ENCODE measurements around the gene BGN. TPM values are rescaled to one million over a fixed set of nuclear protein-coding genes. Genes with fewer than 3 reads are reported as not detected.

Gene BGN
- total RNA-seq, 1 experiment from 2014 or later, result not detected

DNA sequence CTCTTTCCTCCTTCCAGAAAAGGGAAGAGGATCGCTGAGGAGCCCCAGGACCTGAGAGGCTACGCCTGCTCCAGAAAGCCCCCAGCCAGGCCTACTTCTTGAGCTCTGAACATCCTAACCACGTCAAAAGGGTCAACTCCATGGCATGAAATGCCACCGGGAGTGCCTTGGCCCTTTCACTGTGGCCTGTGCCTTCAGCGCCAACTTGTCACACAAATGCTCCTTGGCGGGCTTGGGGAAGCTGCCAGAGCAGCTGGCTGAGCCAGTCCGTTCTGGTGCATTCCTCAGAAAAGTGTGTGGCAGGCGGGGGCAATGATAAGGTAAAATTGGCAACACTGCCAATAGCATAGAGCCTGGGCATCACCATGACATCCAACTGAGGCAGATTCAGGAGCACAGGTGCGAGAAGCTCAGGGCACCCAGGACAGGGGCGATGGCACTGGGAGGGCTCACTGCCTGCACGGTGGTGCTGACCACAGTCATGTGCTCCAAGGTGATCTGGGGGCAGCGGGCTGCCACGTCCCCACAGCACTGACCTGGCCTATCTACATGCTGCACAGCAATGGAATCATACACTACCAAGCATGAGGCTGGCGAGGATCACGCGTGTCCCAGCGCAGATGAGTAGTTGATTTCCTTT lies 36.8 kb upstream of the BGN start:
- H3K9me2 ChIP-seq (replicated peaks; ENCODE audit: insufficient read depth, low read length), result no peaks in the 10 kb centered on the region

GRCh38 chrX:153458476-153458875 lies 36.3 kb upstream of the BGN start:
- Histone ChIP-seq H3K27ac (ENCODE audit: low read length) (no peak overlapping the region), H3K9me3 (ENCODE audit: low read length) (no peaks in the 10 kb centered on the region), H2AFZ (ENCODE audit: low read length) (no peak overlapping the region), H3K79me2 (ENCODE audit: low read length) (no peaks in the 10 kb centered on the region), H3K36me3 (ENCODE audit: insufficient read depth, low read length) (no peaks in the 10 kb centered on the region), H3K4me1 (ENCODE audit: low read length) (no peaks in the 10 kb centered on the region), H3K27me3 (ENCODE audit: low read length) (no peaks in the 10 kb centered on the region), H3K9me2 (replicated peaks; ENCODE audit: insufficient read depth, low read length) (no peaks in the 10 kb centered on the region), H3K9ac (ENCODE audit: low read length) (no peak overlapping the region), H3K4me3 (ENCODE audit: low read length) (no peak overlapping the region), H3K4me2 (ENCODE audit: low read depth, low read length, poor library complexity, severe bottlenecking) (no peak overlapping the region), H4K20me1 (ENCODE audit: insufficient read depth, low read depth, low read length) (0 out of 2 replicates have a peak, but pooled peaks cover 3% of the 10 kb centered on the region)
- no peak for DNase-seq

More for the DNA sequence above, 36.8 kb upstream of the BGN start:
- H3K4me1 ChIP-seq (ENCODE audit: low read length), result no peaks in the 10 kb centered on the region
- no peaks in the 10 kb centered on the region for H3K9me3 ChIP-seq (ENCODE audit: low read length)
- H3K9ac ChIP-seq (ENCODE audit: low read length), result no peak overlapping the region
- H3K36me3 ChIP-seq (ENCODE audit: insufficient read depth, low read length), result no peaks in the 10 kb centered on the region
- H2AFZ ChIP-seq (ENCODE audit: low read length), result no peak overlapping the region
- H3K27ac ChIP-seq (ENCODE audit: low read length), result no peak overlapping the region
- H4K20me1 ChIP-seq (ENCODE audit: insufficient read depth, low read depth, low read length), result 0 out of 2 replicates have a peak, but pooled peaks cover 3% of the 10 kb centered on the region
- DNase-seq, result no peak
- no peaks in the 10 kb centered on the region for H3K79me2 ChIP-seq (ENCODE audit: low read length)
- H3K4me3 ChIP-seq (ENCODE audit: low read length), result no peak overlapping the region
- no peaks in the 10 kb centered on the region for H3K27me3 ChIP-seq (ENCODE audit: low read length)
- H3K4me2 ChIP-seq (ENCODE audit: low read depth, low read length, poor library complexity, severe bottlenecking), result no peak overlapping the region

DNA sequence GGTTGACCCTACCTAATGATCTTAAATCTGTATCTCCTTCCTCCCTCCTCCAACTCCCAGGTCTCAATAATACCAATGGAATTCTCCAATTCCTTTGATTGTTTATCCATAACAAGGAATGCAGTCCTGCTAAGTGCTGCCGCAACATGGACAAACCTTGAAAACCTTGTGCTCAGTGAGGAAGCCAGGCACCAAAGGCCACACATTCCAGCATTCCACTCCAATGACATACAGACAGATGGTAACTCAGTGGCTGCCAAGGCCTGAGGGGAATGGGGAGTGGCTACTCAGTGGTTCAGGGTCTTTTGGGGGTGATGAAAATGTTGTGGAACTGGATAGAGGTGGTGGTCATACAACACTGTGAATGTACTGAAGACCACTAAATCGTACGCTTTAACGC lies 34.8 kb upstream of the BGN start:
- no peak overlapping the region for H3K4me3 ChIP-seq (ENCODE audit: low read length)
- no peaks in the 10 kb centered on the region for H3K79me2 ChIP-seq (ENCODE audit: low read length)
- H3K27me3 ChIP-seq (ENCODE audit: low read length), result no peaks in the 10 kb centered on the region
- H4K20me1 ChIP-seq (ENCODE audit: insufficient read depth, low read depth, low read length), result 0 out of 2 replicates have a peak, but pooled peaks cover 10% of the 10 kb centered on the region
- H3K36me3 ChIP-seq (ENCODE audit: insufficient read depth, low read length), result no peaks in the 10 kb centered on the region
- no peaks in the 10 kb centered on the region for H3K4me1 ChIP-seq (ENCODE audit: low read length)
- H3K9me3 ChIP-seq (ENCODE audit: low read length), result no peaks in the 10 kb centered on the region
- no peak overlapping the region for H3K9ac ChIP-seq (ENCODE audit: low read length)
- H3K4me2 ChIP-seq (ENCODE audit: low read depth, low read length, poor library complexity, severe bottlenecking), result no peak overlapping the region
- H2AFZ ChIP-seq (ENCODE audit: low read length), result no peak overlapping the region
- H3K9me2 ChIP-seq (replicated peaks; ENCODE audit: insufficient read depth, low read length), result no peaks in the 10 kb centered on the region
- H3K27ac ChIP-seq (ENCODE audit: low read length), result no peak overlapping the region
- no peak for DNase-seq

DNA sequence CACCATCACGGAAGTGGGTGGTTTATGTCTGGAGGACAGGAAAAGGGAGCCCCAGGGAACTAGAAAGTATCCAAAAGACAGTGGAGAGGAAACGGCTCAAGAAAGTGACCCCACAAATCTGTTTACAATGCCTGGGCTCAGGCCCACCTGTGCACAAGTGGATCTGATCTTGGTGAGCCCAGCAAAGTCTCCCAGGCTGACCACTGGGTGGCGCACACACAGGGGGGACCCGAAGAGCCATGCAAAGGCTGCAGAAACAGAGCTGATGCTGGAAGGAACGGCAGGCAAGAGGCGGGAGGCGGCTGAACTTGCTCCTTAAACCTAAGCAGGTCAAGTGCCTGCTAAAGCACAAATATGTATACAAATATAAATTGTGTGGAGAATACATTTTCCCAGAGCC lies 34.0 kb upstream of the BGN start:
- Histone ChIP-seq H3K4me2 (ENCODE audit: low read depth, low read length, poor library complexity, severe bottlenecking) (no peak overlapping the region), H4K20me1 (ENCODE audit: insufficient read depth, low read depth, low read length) (0 out of 2 replicates have a peak, but pooled peaks cover 10% of the 10 kb centered on the region), H3K79me2 (ENCODE audit: low read length) (no peaks in the 10 kb centered on the region), H3K9me2 (replicated peaks; ENCODE audit: insufficient read depth, low read length) (no peaks in the 10 kb centered on the region), H3K9me3 (ENCODE audit: low read length) (no peaks in the 10 kb centered on the region), H3K4me1 (ENCODE audit: low read length) (no peaks in the 10 kb centered on the region), H3K36me3 (ENCODE audit: insufficient read depth, low read length) (no peaks in the 10 kb centered on the region), H3K27me3 (ENCODE audit: low read length) (no peaks in the 10 kb centered on the region), H3K9ac (ENCODE audit: low read length) (no peak overlapping the region), H2AFZ (ENCODE audit: low read length) (no peak overlapping the region), H3K27ac (ENCODE audit: low read length) (no peak overlapping the region), H3K4me3 (ENCODE audit: low read length) (no peak overlapping the region)
- peak; percentile 86 for DNase-seq

DNA sequence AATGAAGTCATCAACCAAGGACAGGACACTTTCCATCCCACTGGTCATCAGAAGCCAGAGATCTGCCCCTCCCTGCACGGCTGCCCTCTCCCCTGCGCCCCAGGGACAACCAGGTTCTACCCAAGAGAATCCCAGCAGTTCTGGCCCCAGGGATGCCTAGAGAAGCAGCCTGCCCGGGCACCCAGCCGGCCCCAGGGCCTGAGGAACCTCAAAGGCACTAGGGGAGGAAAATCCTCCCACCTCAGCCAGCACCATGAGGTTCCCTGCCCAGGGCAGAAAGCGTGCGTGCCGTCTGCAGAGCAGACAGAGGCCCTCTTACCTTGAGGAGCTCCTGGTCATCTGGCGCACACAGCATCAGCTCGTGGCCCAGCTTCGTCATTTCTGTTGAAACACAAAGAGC lies 32.5 kb upstream of the BGN start:
- H3K9me2 ChIP-seq (replicated peaks; ENCODE audit: insufficient read depth, low read length), result no peaks in the 10 kb centered on the region
- no peak overlapping the region for H3K4me3 ChIP-seq (ENCODE audit: low read length)
- H4K20me1 ChIP-seq (ENCODE audit: insufficient read depth, low read depth, low read length), result 0 out of 2 replicates have a peak, but pooled peaks cover 10% of the 10 kb centered on the region
- H3K4me2 ChIP-seq (ENCODE audit: low read depth, low read length, poor library complexity, severe bottlenecking), result no peak overlapping the region
- H3K27me3 ChIP-seq (ENCODE audit: low read length), result no peaks in the 10 kb centered on the region
- no peaks in the 10 kb centered on the region for H3K79me2 ChIP-seq (ENCODE audit: low read length)
- no peak overlapping the region for H3K9ac ChIP-seq (ENCODE audit: low read length)
- no peaks in the 10 kb centered on the region for H3K9me3 ChIP-seq (ENCODE audit: low read length)
- no peak overlapping the region for H3K27ac ChIP-seq (ENCODE audit: low read length)
- no peak overlapping the region for H2AFZ ChIP-seq (ENCODE audit: low read length)
- no peak for DNase-seq
- H3K36me3 ChIP-seq (ENCODE audit: insufficient read depth, low read length), result no peaks in the 10 kb centered on the region
- H3K4me1 ChIP-seq (ENCODE audit: low read length), result no peaks in the 10 kb centered on the region

- Histone ChIP-seq H3K9me3 (ENCODE audit: low read length) (no peaks in the 10 kb centered on the region), H4K20me1 (ENCODE audit: insufficient read depth, low read depth, low read length) (0 out of 2 replicates have a peak, but pooled peaks cover 10% of the 10 kb centered on the region), H3K4me1 (ENCODE audit: low read length) (no peaks in the 10 kb centered on the region), H3K27ac (ENCODE audit: low read length) (no peak overlapping the region), H3K9me2 (replicated peaks; ENCODE audit: insufficient read depth, low read length) (no peaks in the 10 kb centered on the region), H3K27me3 (ENCODE audit: low read length) (no peaks in the 10 kb centered on the region), H3K36me3 (ENCODE audit: insufficient read depth, low read length) (no peaks in the 10 kb centered on the region), H3K79me2 (ENCODE audit: low read length) (peaks cover 7% of the 10 kb centered on the region; the same call in 1 of the 2 replicates), H3K9ac (ENCODE audit: low read length) (no peak overlapping the region), H3K4me3 (ENCODE audit: low read length) (no peak overlapping the region), H3K4me2 (ENCODE audit: low read depth, low read length, poor library complexity, severe bottlenecking) (no peak overlapping the region), H2AFZ (ENCODE audit: low read length) (no peak overlapping the region)
- no peak for DNase-seq
Measured at GRCh38 chrX:153463031-153463430, 31.7 kb upstream of the BGN start.

DNA sequence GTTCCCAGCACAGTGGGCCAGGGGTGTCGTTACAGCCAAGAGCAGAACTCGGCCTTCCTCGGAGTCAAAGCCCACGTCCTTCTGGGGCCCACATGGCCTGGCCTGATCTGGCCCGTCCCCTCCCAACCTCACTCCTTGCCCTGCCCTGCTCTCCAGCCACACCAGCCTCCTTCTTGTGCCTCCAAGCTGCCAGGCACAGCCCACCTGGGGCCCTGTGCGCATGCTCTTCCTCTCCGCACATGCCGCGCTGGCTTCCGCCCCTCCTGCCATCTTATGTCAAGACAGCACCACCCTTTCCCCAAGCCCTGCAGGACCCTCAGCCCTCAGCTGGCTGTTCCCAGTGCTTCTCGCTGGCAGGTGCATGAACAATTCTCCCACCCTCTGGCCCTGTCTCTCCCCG lies 31.2 kb upstream of the BGN start:
- H3K4me3 ChIP-seq (ENCODE audit: low read length), result no peak overlapping the region
- no peak overlapping the region for H3K4me2 ChIP-seq (ENCODE audit: low read depth, low read length, poor library complexity, severe bottlenecking)
- H2AFZ ChIP-seq (ENCODE audit: low read length), result no peak overlapping the region
- no peaks in the 10 kb centered on the region for H3K9me2 ChIP-seq (replicated peaks; ENCODE audit: insufficient read depth, low read length)
- H4K20me1 ChIP-seq (ENCODE audit: insufficient read depth, low read depth, low read length), result 0 out of 2 replicates have a peak, but pooled peaks cover 10% of the 10 kb centered on the region
- no peak overlapping the region for H3K9ac ChIP-seq (ENCODE audit: low read length)
- no peaks in the 10 kb centered on the region for H3K9me3 ChIP-seq (ENCODE audit: low read length)
- no peaks in the 10 kb centered on the region for H3K27me3 ChIP-seq (ENCODE audit: low read length)
- H3K79me2 ChIP-seq (ENCODE audit: low read length), result peaks cover 11% of the 10 kb centered on the region
- H3K27ac ChIP-seq (ENCODE audit: low read length), result no peak overlapping the region
- DNase-seq, result no peak
- no peaks in the 10 kb centered on the region for H3K36me3 ChIP-seq (ENCODE audit: insufficient read depth, low read length)
- H3K4me1 ChIP-seq (ENCODE audit: low read length), result no peaks in the 10 kb centered on the region

DNA sequence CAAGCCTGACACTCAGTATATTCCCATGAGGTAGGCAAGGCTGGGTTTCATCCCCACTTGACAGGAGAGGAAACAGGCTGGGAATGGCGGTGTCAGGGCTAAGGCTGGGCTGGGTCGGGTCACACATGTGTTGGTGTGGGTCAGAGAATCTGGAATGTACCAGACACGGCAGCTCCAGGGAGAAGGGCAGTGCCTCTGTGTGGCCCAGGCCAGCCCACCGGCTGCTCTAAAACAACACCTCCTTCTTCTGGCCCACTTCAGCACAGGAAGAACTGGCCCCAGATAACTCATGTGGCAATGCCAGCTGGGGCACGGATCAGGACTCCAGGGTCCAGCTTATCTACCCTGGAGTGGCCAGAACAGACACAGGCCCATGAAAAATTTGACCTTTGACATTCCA lies 30.7 kb upstream of the BGN start:
- Histone ChIP-seq H3K9me2 (replicated peaks; ENCODE audit: insufficient read depth, low read length) (no peaks in the 10 kb centered on the region), H3K36me3 (ENCODE audit: insufficient read depth, low read length) (no peaks in the 10 kb centered on the region), H3K9ac (ENCODE audit: low read length) (no peak overlapping the region), H3K4me2 (ENCODE audit: low read depth, low read length, poor library complexity, severe bottlenecking) (no peak overlapping the region), H3K4me3 (ENCODE audit: low read length) (no peak overlapping the region), H3K27ac (ENCODE audit: low read length) (no peak overlapping the region), H2AFZ (ENCODE audit: low read length) (no peak overlapping the region), H3K27me3 (ENCODE audit: low read length) (no peaks in the 10 kb centered on the region), H3K4me1 (ENCODE audit: low read length) (peaks cover 3% of the 10 kb centered on the region; the same call in 1 of the 2 replicates), H4K20me1 (ENCODE audit: insufficient read depth, low read depth, low read length) (0 out of 2 replicates have a peak, but pooled peaks cover 10% of the 10 kb centered on the region), H3K79me2 (ENCODE audit: low read length) (peaks cover 17% of the 10 kb centered on the region), H3K9me3 (ENCODE audit: low read length) (no peaks in the 10 kb centered on the region)
- DNase-seq, result no peak
